Peyer's patch (tissue), 4 donors: ENCODE measurements around the gene BIRC7.

Source experiments
- CTCF ChIP-seq, 6 experiments: fragments of 450-650 bp in 4 of 6; fragments of 200-600 bp in 2 of 6; sonication (generic) in 1 of 6; IDR thresholded peaks; one replicate each; pipeline ENCODE4 v1.5.1; 2017 to 2019; ENCODE audit warnings: antibody characterized with exemption in 6 of 6, mild to moderate bottlenecking in 3 of 6, moderate library complexity in 1 of 6
- POLR2A ChIP-seq, 2 donors: fragments of 450-650 bp; IDR thresholded peaks; one replicate each; pipeline ENCODE4 v1.5.1; 2017; ENCODE audit warnings: antibody characterized with exemption in 2 of 2, mild to moderate bottlenecking in 2 of 2, moderate library complexity in 2 of 2

- no peak for TF ChIP-seq POLR2A (IDR thresholded peaks at IDR 0.05)
- no peak for TF ChIP-seq CTCF (IDR thresholded peaks at IDR 0.05)
Observed at GRCh38 chr20:63216849-63217471, 18.7 kb upstream of the BIRC7 start.
